ENCODE data around the gene GOLGA1. TPM values are rescaled to one million over a fixed set of nuclear protein-coding genes. Genes with fewer than 3 reads are reported as not detected.

The GOLGA1 gene
- total and polyA plus RNA-seq, 9 of the 15 experiments (the other 6 are each of a cell fraction or from before 2014, with no cell fraction given): 2.9 to 15.9 (median 8.5) TPM

- peak; percentile 59 for TF ChIP-seq RBM25 (IDR thresholded peaks at IDR 0.05; ENCODE audit: low read depth, low read length, severe bottlenecking)
- TF ChIP-seq NFIC (IDR thresholded peaks at IDR 0.05): no peak; the same call in none of the 2 replicates
- no peak for TF ChIP-seq ZBTB8A (IDR thresholded peaks at IDR 0.05; ENCODE audit: partially characterized antibody)
- no peak for TF ChIP-seq DPF2 (IDR thresholded peaks at IDR 0.05)
- no peak for TF ChIP-seq BDP1 (IDR thresholded peaks at IDR 0.05; ENCODE audit: insufficient read depth, insufficient read length)
- TF ChIP-seq PBX2 (CRISPR knock-in tag; IDR thresholded peaks at IDR 0.05; ENCODE audit: low read depth): no peak
- TF ChIP-seq PBX2 (tag; conservative IDR thresholded peaks at IDR 0.05; ENCODE audit: low read depth): peak; percentile 36; the same call in 1 of the 2 replicates
- no peak; the same call in 1 of the 2 replicates for TF ChIP-seq E2F1 (CRISPR knock-in tag; IDR thresholded peaks at IDR 0.05)
- no peak for TF ChIP-seq ZNF561 (CRISPR knock-in tag; conservative IDR thresholded peaks at IDR 0.05)
- TF ChIP-seq NFIX (CRISPR knock-in tag; IDR thresholded peaks at IDR 0.05; ENCODE audit: low read depth): no peak
- no peak for TF ChIP-seq BRF1 (IDR thresholded peaks at IDR 0.05; ENCODE audit: borderline replicate concordance, extremely low read depth, insufficient read length)
- TF ChIP-seq ATF4 (CRISPR knock-in tag; IDR thresholded peaks at IDR 0.05): no peak
- TF ChIP-seq FOSL1 (tag; conservative IDR thresholded peaks at IDR 0.05): 0 out of 2 replicates have a peak, but pooled peaks have one; percentile 26
- TF ChIP-seq ZBTB5 (IDR thresholded peaks at IDR 0.05): no peak
- no peak for TF ChIP-seq ZFP1 (CRISPR knock-in tag; IDR thresholded peaks at IDR 0.05)
- TF ChIP-seq MITF (IDR thresholded peaks at IDR 0.05): no peak
- TF ChIP-seq SIRT6 (IDR thresholded peaks at IDR 0.05; ENCODE audit: low read depth, low read length): no peak
- TF ChIP-seq ZNF584 (CRISPR knock-in tag; IDR thresholded peaks at IDR 0.05; ENCODE audit: low read depth): no peak
- TF ChIP-seq SMARCB1 (IDR thresholded peaks at IDR 0.05; ENCODE audit: insufficient read length, low read depth): no peak
Measured at GRCh38 chr9:124861342-124862229, 79.3 kb downstream of the GOLGA1 start, which contains the start of the genes ARPC5L and RPL35 (continued).
